ENCODE data around the gene CRIP2. TPM values are rescaled to one million over a fixed set of nuclear protein-coding genes. Genes with fewer than 3 reads are reported as not detected.

Gene CRIP2
- total and polyA plus RNA-seq, 2 of the 8 experiments (the other 6 are each of a cell fraction or from before 2014, with no cell fraction given), result 4.2 to 13.5 TPM

DNA sequence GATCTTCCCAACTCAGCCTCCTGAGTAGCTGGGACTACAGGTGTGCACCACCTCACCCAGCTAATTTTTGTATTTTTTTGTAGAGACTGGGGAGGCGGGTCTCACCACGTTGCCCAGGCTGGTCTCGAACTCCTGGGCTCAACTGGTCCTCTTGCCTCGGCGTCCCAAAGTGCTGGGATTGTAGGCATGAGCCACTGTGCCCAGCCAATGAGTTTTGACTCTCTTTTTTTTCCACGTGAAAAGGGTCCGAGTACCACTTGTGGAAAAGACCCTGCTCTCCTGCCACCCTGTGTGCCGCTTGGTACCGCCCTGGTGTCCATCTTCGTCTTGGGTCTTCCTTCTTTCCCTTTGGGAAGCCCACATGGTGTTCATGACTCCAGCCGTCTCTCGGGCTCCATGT lies 34.0 kb downstream of the CRIP2 start:
- CTCF ChIA-PET (ENCODE audit: partially characterized antibody), result interaction anchor here (1.5 kb wide), 1 partner anchor 29 kb away, joined by 4 read pairs; no protein-coding TSS in a partner anchor
- no peak overlapping the region for H2BK20ac ChIP-seq (ENCODE audit: low read length)
- TF ChIP-seq TCF12 (IDR thresholded peaks at IDR 0.05; ENCODE audit: low read depth, low read length) (no peak), CHD1 (IDR thresholded peaks at IDR 0.05; ENCODE audit: low read depth, low read length) (no peak), SP2 (IDR thresholded peaks at IDR 0.05; ENCODE audit: low read length) (no peak), RAD21 (IDR thresholded peaks at IDR 0.05 in 1 of 2, conservative IDR thresholded peaks at IDR 0.05 in 1 of 2; ENCODE audit: low read depth in 2 of 2, low read length in 2 of 2) (no peak), CHD2 (IDR thresholded peaks at IDR 0.05; ENCODE audit: low read length) (no peak), TBP (IDR thresholded peaks at IDR 0.05; ENCODE audit: low read depth, low read length) (no peak), SAP30 (IDR thresholded peaks at IDR 0.05; ENCODE audit: insufficient read depth, insufficient replicate concordance, low read length) (no peak)

More for the DNA sequence above, 34.0 kb downstream of the CRIP2 start:
- Histone ChIP-seq H4K5ac (ENCODE audit: insufficient read length, low read depth, low read length) (no peak overlapping the region), H3K23ac (ENCODE audit: insufficient read length) (no peak overlapping the region), H2BK120ac (replicated peaks; ENCODE audit: low read depth, low read length) (no peak overlapping the region), H2BK5ac (ENCODE audit: low read depth, low read length) (no peak overlapping the region), H2BK12ac (ENCODE audit: low read depth, low read length) (no peak overlapping the region), H3K79me2 (ENCODE audit: control insufficient read depth in 1 of 2, insufficient read depth in 2 of 2, low read length in 2 of 2) (no peaks in the 10 kb centered on the region), H4K20me1 (replicated peaks in 1 of 2; ENCODE audit: control insufficient read depth in 1 of 2, insufficient read depth in 2 of 2, low read length in 2 of 2) (no peaks in the 10 kb centered on the region), H3K9me3 (ENCODE audit: insufficient read depth in 2 of 2, low read depth in 1 of 2, low read length in 1 of 2) (peaks cover 0 to 10% of the 10 kb centered on the region in 2 experiments; a peak in 1 of 4 replicates), H3K4ac (replicated peaks; ENCODE audit: insufficient read length, low read depth, low read length) (no peak overlapping the region), H3K56ac (replicated peaks; ENCODE audit: insufficient read length, low read depth, low read length) (no peak overlapping the region), H3K36me3 (ENCODE audit: control insufficient read depth in 2 of 4, insufficient read depth in 4 of 4, low read length in 3 of 4) (no peaks in the 10 kb centered on the region), H3K4me3 (ENCODE audit: extremely low read depth in 1 of 4, insufficient read depth in 2 of 4, low read depth in 3 of 4, low read length in 4 of 4) (no peak overlapping the region), H4K8ac (ENCODE audit: extremely low read depth, insufficient read depth, low read length) (no peak overlapping the region), H3K4me1 (replicated peaks in 1 of 4; ENCODE audit: control insufficient read depth in 3 of 4, insufficient read depth in 4 of 4, low read length in 3 of 4) (no peaks in the 10 kb centered on the region), H2AK5ac (ENCODE audit: low read depth, low read length) (no peak overlapping the region), H3K23me2 (ENCODE audit: low read depth, low read length) (no peaks in the 10 kb centered on the region), H2BK15ac (ENCODE audit: low read length) (no peak overlapping the region), H3K14ac (ENCODE audit: insufficient read length) (no peak overlapping the region), H2AFZ (ENCODE audit: low read length) (no peak overlapping the region), H3K18ac (ENCODE audit: extremely low read depth, low read length) (no peak overlapping the region), H3K9ac (replicated peaks in 1 of 4; ENCODE audit: extremely low read depth in 1 of 4, low read depth in 3 of 4, low read length in 3 of 4) (no peak overlapping the region), H4K91ac (replicated peaks; ENCODE audit: insufficient read length, low read length) (no peak overlapping the region), H3K27me3 (replicated peaks in 1 of 4; ENCODE audit: control insufficient read depth in 3 of 4, extremely low read depth in 1 of 4, insufficient read depth in 3 of 4, low read length in 3 of 4) (no peaks in the 10 kb centered on the region; a peak in 1 of 7 replicates), H3K79me1 (ENCODE audit: low read depth, low read length) (no peaks in the 10 kb centered on the region), H3K27ac (ENCODE audit: low read depth, low read length) (no peak overlapping the region), H3K4me2 (ENCODE audit: insufficient read depth in 1 of 2, low read depth in 2 of 2, low read length in 2 of 2) (no peak overlapping the region)
- DNase-seq (ENCODE audit: low read depth in 1 of 2, low spot score in 2 of 2) (no peak), FAIRE-seq (no peak)
- WGBS, 2 experiments (ENCODE audit: extremely low coverage in 1 of 2, insufficient coverage in 1 of 2, insufficient read length in 1 of 2, insufficient replicate concordance in 2 of 2, low coverage in 1 of 2, low lambda C conversion rate in 2 of 2, missing lambda C conversion rate in 1 of 2), result 86% methylated on average over 12 of the region's 12 CpGs; no CpG with 5 or more reads in 1 of the 2 experiments
- POLR2A ChIA-PET (ENCODE audit: partially characterized antibody), result no interaction called here
